Activated CD8-positive, alpha-beta T cell treated with anti-CD3 and anti-CD28 coated beads for 36 hours (primary cell): ENCODE measurements around the gene TVP23A. TPM values are rescaled to one million over a fixed set of nuclear protein-coding genes. Genes with fewer than 3 reads are reported as not detected.
A peak's percentile ranks its signal among the peaks of the same experiment; 100 is the strongest.
"Not testable (repeated sequence)": the region's sequence is repeated elsewhere in the genome, so short reads cannot be mapped to it uniquely, and the experiment has no call there.

Source experiments
- ATAC-seq: fragments of 200-7000 bp; cut with Tn5 transposase; one replicate; pipeline ENCODE4 v1.10.0; 2021; ENCODE audit warnings: mild to moderate bottlenecking, moderate library complexity
- CTCF ChIA-PET: fragments of 350-600 bp; sonication (Branson Sonifier 250); formaldehyde crosslinking; loops from one replicate; lab custom pipeline; 2021; ENCODE audit warnings: antibody characterized with exemption; lab: Charles Lee
- POLR2A ChIA-PET: fragments of 350-600 bp; sonication (Branson Sonifier 250); formaldehyde crosslinking; loops from one replicate; lab custom pipeline; 2021; ENCODE audit warnings: antibody characterized with exemption; lab: Charles Lee
- DNase-seq: peaks from one replicate; pipeline ENCODE4 v3.0.0-alpha.2; 2020
- H3K27ac Mint-ChIP-seq: one replicate; pipeline ENCODE4 v1.8.0; 2021; ENCODE audit warnings: mild to moderate bottlenecking, mixed read lengths
- H3K27me3 Mint-ChIP-seq: one replicate; pipeline ENCODE4 v1.8.0; 2021; ENCODE audit warnings: mixed read lengths
- H3K36me3 Mint-ChIP-seq: one replicate; pipeline ENCODE4 v1.8.0; 2021; ENCODE audit warnings: low read depth, mixed read lengths
- H3K4me1 Mint-ChIP-seq: one replicate; pipeline ENCODE4 v1.8.0; 2021; ENCODE audit warnings: low read depth, mixed read lengths
- H3K4me3 Mint-ChIP-seq: one replicate; pipeline ENCODE4 v1.8.0; 2021; ENCODE audit warnings: mild to moderate bottlenecking, moderate library complexity, mixed read lengths
- H3K9me3 Mint-ChIP-seq: one replicate; pipeline ENCODE4 v1.8.0; 2021; ENCODE audit warnings: mixed read lengths
- intact Hi-C: fragments of 100-400 bp; cut with micrococcal nuclease; formaldehyde crosslinking; loops from one replicate; pipeline ENCODE4 v1.10.0; 2022
- total RNA-seq, 2 experiments: library from RNA; stranded (reverse); gene quantifications; one replicate each; pipeline ENCODE4 v1.2.3, GENCODE V29; 2021
- TF ChIP-seq, protein P1 (sequence below): fragments of 200-600 bp; IDR thresholded peaks from one replicate; pipeline ENCODE4 v1.8.0; 2022; ENCODE audit warnings: antibody characterized with exemption, mild to moderate bottlenecking

TVP23A gene
- total RNA-seq, 2 experiments from 2014 or later = not detected

DNA sequence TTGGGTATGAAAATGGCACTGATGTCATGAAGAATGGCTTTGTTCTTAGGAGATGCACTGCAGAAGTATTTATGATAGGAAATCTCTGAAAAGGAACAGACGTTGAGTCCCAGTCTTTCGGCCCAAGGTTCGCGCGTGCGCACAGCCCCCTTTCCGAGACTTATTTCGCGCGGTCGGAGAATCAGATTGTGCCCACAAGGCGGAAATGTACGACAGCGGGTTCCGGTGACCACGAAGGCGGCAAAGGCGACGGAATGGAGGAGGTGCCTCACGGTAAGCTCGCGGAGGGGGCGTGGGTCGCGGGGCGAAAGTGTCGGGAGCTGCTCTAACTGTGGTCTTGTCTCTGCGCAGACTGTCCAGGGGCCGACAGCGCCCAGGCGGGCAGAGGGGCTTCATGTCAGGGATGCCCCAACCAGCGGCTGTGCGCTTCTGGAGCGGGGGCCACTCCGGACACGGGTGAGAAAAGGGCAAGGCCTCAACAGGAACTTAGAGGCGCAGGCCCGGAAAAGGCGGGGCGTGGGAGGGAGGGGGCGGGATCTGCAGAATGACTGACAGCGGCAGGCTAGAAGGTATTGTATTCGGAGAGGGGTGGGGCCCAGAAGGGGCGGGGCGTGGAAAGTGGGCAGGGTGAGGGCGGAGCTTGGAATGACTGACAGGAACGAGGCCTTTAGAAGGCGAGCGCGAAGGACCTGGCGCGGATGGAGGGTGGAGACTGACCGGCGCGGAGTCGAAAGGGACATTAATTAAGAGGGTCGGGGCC, 74.8 kb downstream of the TVP23A start, which contains the start of gene NUBP1:
Gene NUBP1 (plus strand): TSS at position 233 of the 760 bp plus-strand sequence. CDS start 22 bp downstream, at position 255.
- TF ChIP-seq, protein P1, sequence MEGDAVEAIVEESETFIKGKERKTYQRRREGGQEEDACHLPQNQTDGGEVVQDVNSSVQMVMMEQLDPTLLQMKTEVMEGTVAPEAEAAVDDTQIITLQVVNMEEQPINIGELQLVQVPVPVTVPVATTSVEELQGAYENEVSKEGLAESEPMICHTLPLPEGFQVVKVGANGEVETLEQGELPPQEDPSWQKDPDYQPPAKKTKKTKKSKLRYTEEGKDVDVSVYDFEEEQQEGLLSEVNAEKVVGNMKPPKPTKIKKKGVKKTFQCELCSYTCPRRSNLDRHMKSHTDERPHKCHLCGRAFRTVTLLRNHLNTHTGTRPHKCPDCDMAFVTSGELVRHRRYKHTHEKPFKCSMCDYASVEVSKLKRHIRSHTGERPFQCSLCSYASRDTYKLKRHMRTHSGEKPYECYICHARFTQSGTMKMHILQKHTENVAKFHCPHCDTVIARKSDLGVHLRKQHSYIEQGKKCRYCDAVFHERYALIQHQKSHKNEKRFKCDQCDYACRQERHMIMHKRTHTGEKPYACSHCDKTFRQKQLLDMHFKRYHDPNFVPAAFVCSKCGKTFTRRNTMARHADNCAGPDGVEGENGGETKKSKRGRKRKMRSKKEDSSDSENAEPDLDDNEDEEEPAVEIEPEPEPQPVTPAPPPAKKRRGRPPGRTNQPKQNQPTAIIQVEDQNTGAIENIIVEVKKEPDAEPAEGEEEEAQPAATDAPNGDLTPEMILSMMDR = no peak
- Mint-ChIP-seq H3K4me1 (peaks cover 33% of the 10 kb centered on the region), H3K27ac (peak within 1 kb of the TSS; percentile 98), H3K4me3 (peak within 1 kb of the TSS; percentile 76), H3K36me3 (peaks cover 12% of the 10 kb centered on the region), H3K9me3 (no peaks in the 10 kb centered on the region), H3K27me3 (no peaks in the 10 kb centered on the region)
- intact Hi-C loops = loop anchor here (5.0 kb wide), 1 partner anchor 174 kb away; no protein-coding TSS in a partner anchor
- ChIA-PET CTCF (interaction anchor here (0.7 to 1.5 kb wide), 7 partner anchors 9 to 234 kb away, joined by 3 to 8 read pairs (median 4); no protein-coding TSS in a partner anchor), POLR2A (interaction anchor here (0.5 to 0.9 kb wide), 3 partner anchors 132 to 347 kb away, joined by 3 to 4 read pairs (median 3); partner anchors contain the start of gene CIITA)
- DNase-seq (peak; percentile 100), ATAC-seq (peak; percentile 96)

DNA sequence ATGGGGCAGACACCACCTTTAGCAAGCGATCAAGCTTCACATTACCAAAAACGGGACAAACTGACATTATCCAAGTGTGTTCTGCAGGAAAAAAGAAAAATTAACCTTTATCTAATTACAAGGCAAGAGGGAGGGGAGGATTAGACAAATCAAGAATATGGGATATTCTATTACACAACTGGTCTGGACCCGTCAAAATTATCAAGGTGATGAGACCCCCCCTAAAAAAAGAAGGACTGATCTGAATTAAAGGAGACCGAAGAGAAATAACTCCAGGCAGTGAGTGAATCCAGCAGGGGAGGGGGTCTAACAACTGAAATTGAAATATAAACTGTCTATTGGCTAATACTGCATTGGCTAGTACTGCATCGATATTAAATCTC, 75.4 kb downstream of the TVP23A start:
- Mint-ChIP-seq H3K4me1 (peaks cover 37% of the 10 kb centered on the region), H3K27ac (peak overlapping the region; percentile 98), H3K9me3 (no peaks in the 10 kb centered on the region), H3K27me3 (no peaks in the 10 kb centered on the region), H3K4me3 (peak overlapping the region; percentile 76), H3K36me3 (peaks cover 8% of the 10 kb centered on the region)
- ATAC-seq = no peak
- no peak for DNase-seq
- TF ChIP-seq, protein P1 = no peak
- intact Hi-C loops = loop anchor here (5.0 kb wide), 1 partner anchor 174 kb away; no protein-coding TSS in a partner anchor
- ChIA-PET CTCF (no interaction called here), POLR2A (interaction anchor here (0.9 kb wide), 1 partner anchor 346 kb away, joined by 3 read pairs; no protein-coding TSS in a partner anchor)

DNA sequence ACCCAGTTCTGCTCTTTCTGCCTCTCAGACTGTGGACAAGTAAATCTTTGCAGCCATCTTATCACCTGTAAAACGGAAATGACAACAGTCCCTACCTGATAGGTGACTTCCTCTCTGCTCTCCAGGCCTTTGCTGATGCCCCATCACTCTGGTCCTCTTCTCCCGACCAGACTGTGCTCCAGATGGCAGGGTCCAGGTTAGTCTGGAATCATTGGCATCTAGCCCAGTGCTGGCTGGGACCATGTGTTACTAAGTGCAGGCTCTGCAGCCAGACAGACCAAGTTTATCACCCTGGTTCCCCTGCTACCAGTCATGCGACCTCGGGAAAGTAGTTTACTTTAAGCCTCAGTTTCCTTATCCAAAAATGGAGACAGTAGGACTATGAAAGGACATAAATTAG, 76.8 kb downstream of the TVP23A start:
- CTCF ChIA-PET = no interaction called here
- no peak for DNase-seq
- POLR2A ChIA-PET = no interaction called here

DNA sequence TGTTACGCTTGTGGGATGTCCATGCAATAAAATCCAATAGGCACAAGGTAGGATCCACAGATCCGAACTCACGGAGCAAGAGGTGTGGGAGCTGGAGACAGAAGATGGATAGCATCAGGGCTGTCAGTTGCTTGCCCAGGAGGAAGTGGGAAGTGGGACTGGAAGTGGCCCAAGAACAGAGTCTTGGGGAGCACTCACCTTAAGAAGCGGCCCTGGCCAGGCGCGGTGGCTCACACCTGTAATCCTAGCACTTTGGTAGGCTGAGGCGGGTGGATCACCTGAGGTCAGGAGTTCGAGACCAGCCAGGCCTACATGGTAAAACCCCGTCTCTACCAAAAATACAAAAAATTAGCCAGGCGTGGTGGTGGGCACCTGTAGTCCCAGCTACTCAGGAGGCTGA, 77.3 kb downstream of the TVP23A start:
- CTCF ChIA-PET = interaction anchor here (6.8 kb wide), 1 partner anchor 226 kb away, joined by 74 read pairs; no protein-coding TSS in a partner anchor
- DNase-seq, H3K9me3 Mint-ChIP-seq, H3K27ac Mint-ChIP-seq, H3K36me3 Mint-ChIP-seq, ATAC-seq, H3K27me3 Mint-ChIP-seq, H3K4me3 Mint-ChIP-seq, POLR2A ChIA-PET: not testable (repeated sequence)
- intact Hi-C loops = loop anchor here (5.0 kb wide), 1 partner anchor 176 kb away; no protein-coding TSS in a partner anchor
- H3K4me1 Mint-ChIP-seq = peaks cover 49% of the 10 kb centered on the region

More for the DNA sequence above, 76.8 kb downstream of the TVP23A start:
- Mint-ChIP-seq H3K27ac (no peak overlapping the region), H3K36me3 (peaks cover 5% of the 10 kb centered on the region), H3K9me3 (no peaks in the 10 kb centered on the region), H3K4me3 (no peak overlapping the region), H3K27me3 (no peaks in the 10 kb centered on the region), H3K4me1 (peaks cover 49% of the 10 kb centered on the region)
- TF ChIP-seq, protein P1 = no peak
- intact Hi-C loops = loop anchor here (5.0 kb wide), 1 partner anchor 175 kb away; no protein-coding TSS in a partner anchor
- no peak for ATAC-seq

DNA sequence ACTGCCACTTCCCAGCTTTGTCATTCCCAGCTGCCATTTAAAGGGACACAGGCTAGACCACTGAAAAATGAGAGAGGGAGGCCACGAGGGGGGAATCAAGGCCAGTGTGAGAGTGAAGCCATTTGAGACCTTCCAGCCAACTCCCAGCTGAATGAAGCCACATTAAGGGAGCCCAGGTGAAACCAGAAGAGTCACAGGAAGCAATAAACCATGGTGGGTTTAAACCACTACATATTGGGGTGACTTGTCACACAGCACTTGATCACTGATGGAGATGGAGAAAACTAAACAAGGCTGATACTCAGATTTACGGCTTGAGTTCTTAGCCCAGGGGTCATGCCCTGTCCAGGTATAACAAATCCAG, 77.8 kb downstream of the TVP23A start:
- POLR2A ChIA-PET = no interaction called here
- CTCF ChIA-PET = interaction anchor here (1.1 to 6.8 kb wide), 2 partner anchors 178 to 225 kb away, joined by 4 to 74 read pairs; no protein-coding TSS in a partner anchor
- no peak overlapping the region for H3K4me3 Mint-ChIP-seq
- H3K36me3 Mint-ChIP-seq = peaks cover 3% of the 10 kb centered on the region
- TF ChIP-seq, protein P1 = no peak
- no peak for DNase-seq
- no peaks in the 10 kb centered on the region for H3K9me3 Mint-ChIP-seq
- intact Hi-C loops = loop anchor here (5.0 kb wide), 1 partner anchor 176 kb away; no protein-coding TSS in a partner anchor
- no peaks in the 10 kb centered on the region for H3K27me3 Mint-ChIP-seq
- ATAC-seq = no peak
- H3K27ac Mint-ChIP-seq = peak overlapping the region; percentile 21
- H3K4me1 Mint-ChIP-seq = peaks cover 48% of the 10 kb centered on the region
